Liver (tissue), 9 donors: ENCODE measurements around the gene INPP5J. TPM values are rescaled to one million over a fixed set of nuclear protein-coding genes. Genes with fewer than 3 reads are reported as not detected.

Experiments
- DNase-seq: peaks from one replicate; pipeline ENCODE4 v3.0.0-alpha.2; 2017; ENCODE audit warnings: low spot score
- H3K27ac ChIP-seq, 2 donors: one replicate each; pipeline ENCODE4 v1.7.0; 2013; ENCODE audit warnings: inconsistent platforms in 2 of 2, low read length in 2 of 2, control low read depth in 1 of 2, low read depth in 1 of 2, mild to moderate bottlenecking in 1 of 2
- H3K27me3 ChIP-seq, 4 donors: one replicate each; pipeline versions ENCODE4 v1.6.1 to v1.7.0; 2013; ENCODE audit warnings: low read length in 3 of 4, inconsistent platforms in 1 of 4, mild to moderate bottlenecking in 1 of 4, moderate library complexity in 1 of 4; ENCODE audit not compliant: control insufficient read depth in 4 of 4, insufficient read depth in 4 of 4
- H3K36me3 ChIP-seq, 4 donors: one replicate each; pipeline versions ENCODE4 v1.6.1 to v1.7.0; 2013; ENCODE audit warnings: low read length in 3 of 4, mild to moderate bottlenecking in 3 of 4, low read depth in 1 of 4, moderate library complexity in 1 of 4; ENCODE audit not compliant: control insufficient read depth in 4 of 4, insufficient read depth in 3 of 4
- H3K4me1 ChIP-seq, 4 donors: one replicate each; pipeline versions ENCODE4 v1.6.1 to v1.7.0; 2013; ENCODE audit warnings: low read length in 3 of 4, mild to moderate bottlenecking in 3 of 4, moderate library complexity in 1 of 4; ENCODE audit not compliant: control insufficient read depth in 4 of 4, insufficient read depth in 4 of 4
- H3K4me3 ChIP-seq, 3 donors: one replicate each; pipeline versions ENCODE4 v1.6.1 to v1.7.0; 2013; ENCODE audit warnings: low read length in 3 of 3, control low read depth in 1 of 3, low read depth in 1 of 3, mild to moderate bottlenecking in 1 of 3
- H3K9ac ChIP-seq, 2 donors: one replicate each; pipeline ENCODE4 v1.7.0; 2013; ENCODE audit warnings: low read length in 2 of 2, mild to moderate bottlenecking in 2 of 2, moderate library complexity in 2 of 2, control low read depth in 1 of 2, low read depth in 1 of 2
- H3K9me3 ChIP-seq, 4 donors: one replicate each; pipeline versions ENCODE4 v1.6.1 to v1.7.0; 2013; ENCODE audit warnings: low read length in 3 of 4; ENCODE audit not compliant: control insufficient read depth in 4 of 4
- ATF3 ChIP-seq: IDR thresholded peaks from 2 replicates; pipeline ENCODE4 v1.6.1; 2016; ENCODE audit warnings: antibody characterized with exemption
- CTCF ChIP-seq: fragments of 150-350 bp; IDR thresholded peaks from 2 replicates; pipeline ENCODE4 v1.5.1; 2017; ENCODE audit warnings: improper control_type of control experiment, low read depth, low read length; ENCODE audit not compliant: missing input control
- EGR1 ChIP-seq, 2 donors: IDR thresholded peaks; 2 replicates each; pipeline ENCODE4 v1.6.1; 2016 to 2018; ENCODE audit warnings: antibody characterized with exemption in 2 of 2, low read depth in 2 of 2
- FOXA1 ChIP-seq: IDR thresholded peaks from 2 replicates; pipeline ENCODE4 v1.6.1; 2016; ENCODE audit warnings: antibody characterized with exemption
- GABPA ChIP-seq, 2 donors: IDR thresholded peaks in 1 of 2; conservative IDR thresholded peaks in 1 of 2; 2 replicates each; pipeline ENCODE4 v1.6.1; 2016; ENCODE audit warnings: antibody characterized with exemption in 2 of 2, mild to moderate bottlenecking in 1 of 2, moderate library complexity in 1 of 2
- HNF4A ChIP-seq, 2 donors: conservative IDR thresholded peaks; 2 replicates each; pipeline ENCODE4 v1.6.1; 2016; ENCODE audit warnings: antibody characterized with exemption in 2 of 2, mild to moderate bottlenecking in 2 of 2
- HNF4G ChIP-seq: IDR thresholded peaks from 2 replicates; pipeline ENCODE4 v1.6.1; 2016; ENCODE audit warnings: antibody characterized with exemption
- JUND ChIP-seq, 2 donors: IDR thresholded peaks; 2 replicates each; pipeline ENCODE4 v1.6.1; 2016; ENCODE audit warnings: antibody characterized with exemption in 2 of 2
- MAX ChIP-seq: IDR thresholded peaks from 2 replicates; pipeline ENCODE4 v1.6.1; 2016; ENCODE audit warnings: antibody characterized with exemption
- NR2F2 ChIP-seq: IDR thresholded peaks from 2 replicates; pipeline ENCODE4 v1.6.1; 2016; ENCODE audit warnings: antibody characterized with exemption
- RAD21 ChIP-seq, 2 donors: IDR thresholded peaks; 2 replicates each; pipeline ENCODE4 v1.6.1; 2016; ENCODE audit warnings: antibody characterized with exemption in 2 of 2, mild to moderate bottlenecking in 2 of 2
- REST ChIP-seq: IDR thresholded peaks from 2 replicates; pipeline ENCODE4 v1.6.1; 2016; ENCODE audit warnings: antibody characterized with exemption, mild to moderate bottlenecking
- RXRA ChIP-seq, 2 donors: IDR thresholded peaks; 2 replicates each; pipeline ENCODE4 v1.6.1; 2017 to 2018; ENCODE audit warnings: antibody characterized with exemption in 2 of 2, mild to moderate bottlenecking in 1 of 2
- SP1 ChIP-seq: IDR thresholded peaks from 2 replicates; pipeline ENCODE4 v1.6.1; 2018; ENCODE audit warnings: antibody characterized with exemption, mild to moderate bottlenecking
- TAF1 ChIP-seq: conservative IDR thresholded peaks from 2 replicates; pipeline ENCODE4 v1.6.1; 2016; ENCODE audit warnings: antibody characterized with exemption, mild to moderate bottlenecking
- YY1 ChIP-seq: IDR thresholded peaks from 2 replicates; pipeline ENCODE4 v1.6.1; 2016; ENCODE audit warnings: antibody characterized with exemption, mild to moderate bottlenecking
- ZBTB33 ChIP-seq: IDR thresholded peaks from 2 replicates; pipeline ENCODE4 v1.6.1; 2016; ENCODE audit warnings: antibody characterized with exemption
- WGBS: extraction: QIAGEN DNeasy Blood & Tissue Kit; methylation state at CpG from one replicate; pipeline ENCODE4 v1.1.7; 2013; 5-methylcytosine and 5-hydroxymethylcytosine counted together
- polyA plus RNA-seq, 2 donors: library from polyadenylated mRNA; stranded (reverse) in 1 of 2; unstranded in 1 of 2; fragments of 200-250 nt in 1 of 2; fragments of >200 nt in 1 of 2; fragmentation: Nextera tagmentation in 1 of 2; extraction: Ambion mirVana in 1 of 2; gene quantifications; one replicate each; pipeline versions ENCODE4 v1.2.1 to v1.2.3, GENCODE V29; 2013 to 2015
- total RNA-seq, 2 donors: library from RNA; depleted of rRNA; stranded (reverse); fragments of >200 nt; gene quantifications; one replicate each; pipeline ENCODE4 v1.2.3, GENCODE V29; 2014
- donor health status: healthy.
- donor health status: healthy.
- donor health status: healthy.
- donor health status: healthy.
- donor health status: healthy.

The INPP5J gene
- total and polyA plus RNA-seq, 4 donors = 0.06 to 0.17 (median 0.11) TPM

GRCh38 chr22:31103899-31104694 lies 18.7 kb upstream of the INPP5J start:
- no peaks in the 10 kb centered on the region for H3K9me3 ChIP-seq
- peaks cover 4 to 7% (median 6%) of the 10 kb centered on the region in 4 donors for H3K4me1 ChIP-seq
- WGBS = 72% methylated on average over 33 of the region's 33 CpGs
- H3K27me3 ChIP-seq = no peaks in the 10 kb centered on the region
- DNase-seq = no peak
- TF ChIP-seq JUND (IDR thresholded peaks at IDR 0.05) (no peak), NR2F2 (no peak), ZBTB33 (no peak), CTCF (no peak), YY1 (no peak), RAD21 (IDR thresholded peaks at IDR 0.05) (no peak), TAF1 (no peak), SP1 (no peak), REST (no peak), ATF3 (no peak), HNF4G (no peak), MAX (no peak), FOXA1 (no peak), HNF4A (conservative IDR thresholded peaks at IDR 0.05) (no peak), EGR1 (IDR thresholded peaks at IDR 0.05; ENCODE audit: low read depth in 2 of 2) (no peak), GABPA (IDR thresholded peaks at IDR 0.05 in 1 of 2, conservative IDR thresholded peaks at IDR 0.05 in 1 of 2) (no peak), RXRA (IDR thresholded peaks at IDR 0.05) (no peak)
- no peak overlapping the region for H3K9ac ChIP-seq
- H3K4me3 ChIP-seq = no peak overlapping the region
- no peak overlapping the region for H3K27ac ChIP-seq
- H3K36me3 ChIP-seq = peaks cover 0 to 4% (median 3%) of the 10 kb centered on the region in 4 donors
